CD14-positive monocyte (primary cell): Measurements from ENCODE around the gene ALKBH1. TPM values are rescaled to one million over a fixed set of nuclear protein-coding genes. Genes with fewer than 3 reads are reported as not detected.

Experiments
- DNase-seq, 3 donors: peaks; one replicate each; pipeline ENCODE4 v3.0.0-alpha.2; 2011 to 2022
- H2AFZ ChIP-seq: 2 replicates; pipeline ENCODE4 v1.6.0; 2012; ENCODE audit warnings: mild to moderate bottlenecking, low read depth, low read length, inconsistent platforms; ENCODE audit not compliant: insufficient read depth, poor library complexity, severe bottlenecking
- H3K27ac ChIP-seq, 2 donors: 1 replicate in 1 of 2; 2 replicates in 1 of 2; pipeline ENCODE4 v1.5.1; 2012 to 2013; ENCODE audit warnings: low read length in 2 of 2, control low read depth in 1 of 2, inconsistent platforms in 1 of 2, low read depth in 1 of 2, mild to moderate bottlenecking in 1 of 2
- H3K27me3 ChIP-seq, 2 donors: one replicate each; pipeline versions ENCODE4 v1.6.0 to v1.6.1; 2011 to 2013; ENCODE audit warnings: low read length in 2 of 2; ENCODE audit not compliant: control insufficient read depth in 2 of 2, insufficient read depth in 2 of 2
- H3K36me3 ChIP-seq, 2 donors: replicated peaks in 1 of 2; 1 replicate in 1 of 2; 2 replicates in 1 of 2; pipeline versions ENCODE4 v1.5.1 to v1.6.1; 2012 to 2013; ENCODE audit warnings: low read length in 2 of 2, control low read depth in 1 of 2, inconsistent platforms in 1 of 2, mild to moderate bottlenecking in 1 of 2; ENCODE audit not compliant: insufficient read depth in 2 of 2, control insufficient read depth in 1 of 2
- H3K4me1 ChIP-seq, 2 donors: 1 replicate in 1 of 2; 2 replicates in 1 of 2; pipeline versions ENCODE4 v1.5.1 to v1.6.1; 2012 to 2013; ENCODE audit warnings: low read length in 2 of 2, control low read depth in 1 of 2, inconsistent platforms in 1 of 2, mild to moderate bottlenecking in 1 of 2, moderate library complexity in 1 of 2; ENCODE audit not compliant: insufficient read depth in 2 of 2, control insufficient read depth in 1 of 2
- H3K4me2 ChIP-seq: replicated peaks from 2 replicates; pipeline ENCODE3; 2012; ENCODE audit warnings: low read length, moderate library complexity, mild to moderate bottlenecking; ENCODE audit not compliant: poor library complexity, severe bottlenecking; ENCODE audit errors: extremely low read depth
- H3K4me3 ChIP-seq, 3 experiments: fragments of 200-600 bp in 1 of 3; sonication (generic) in 1 of 3; replicated peaks in 1 of 3; 1 replicate in 2 of 3; 2 replicates in 1 of 3; pipeline ENCODE4 v1.5.1; 2011 to 2013; ENCODE audit warnings: low read length in 3 of 3, mild to moderate bottlenecking in 3 of 3, control low read depth in 2 of 3, low read depth in 2 of 3, inconsistent platforms in 1 of 3, moderate library complexity in 1 of 3
- H3K79me2 ChIP-seq: 2 replicates; pipeline ENCODE4 v1.6.0; 2012; ENCODE audit warnings: mild to moderate bottlenecking, control low read depth, inconsistent platforms, low read length, moderate library complexity; ENCODE audit not compliant: insufficient read depth
- H3K9ac ChIP-seq: 2 replicates; pipeline ENCODE4 v1.6.0; 2017; ENCODE audit warnings: low read length, mild to moderate bottlenecking; ENCODE audit not compliant: insufficient read depth, poor library complexity, severe bottlenecking
- H3K9me3 ChIP-seq, 2 donors: replicated peaks in 1 of 2; 1 replicate in 1 of 2; 2 replicates in 1 of 2; pipeline versions ENCODE4 v1.5.1 to v1.6.1; 2012 to 2013; ENCODE audit warnings: low read length in 2 of 2, control low read depth in 1 of 2; ENCODE audit not compliant: control insufficient read depth in 1 of 2, insufficient read depth in 1 of 2
- H4K20me1 ChIP-seq: 2 replicates; pipeline ENCODE4 v1.6.0; 2012; ENCODE audit warnings: mild to moderate bottlenecking, low read length, control low read depth, moderate library complexity; ENCODE audit not compliant: insufficient read depth
- H3K27ac Mint-ChIP-seq, 7 donors: one replicate each; pipeline ENCODE4 v1.8.0; 2020; ENCODE audit warnings: mild to moderate bottlenecking in 7 of 7, mixed read lengths in 7 of 7, moderate library complexity in 6 of 7, inconsistent platforms in 2 of 7
- H3K27me3 Mint-ChIP-seq, 3 donors: one replicate each; pipeline ENCODE4 v1.8.0; 2021 to 2022; ENCODE audit warnings: low read depth in 3 of 3, mild to moderate bottlenecking in 3 of 3, mixed read lengths in 3 of 3, moderate library complexity in 3 of 3, inconsistent platforms in 1 of 3
- H3K36me3 Mint-ChIP-seq, 2 donors: one replicate each; pipeline ENCODE4 v1.8.0; 2020; ENCODE audit warnings: mixed read lengths in 2 of 2, inconsistent platforms in 1 of 2, mild to moderate bottlenecking in 1 of 2
- H3K4me1 Mint-ChIP-seq: one replicate; pipeline ENCODE4 v1.8.0; 2020; ENCODE audit warnings: mild to moderate bottlenecking, mixed read lengths
- H3K4me3 Mint-ChIP-seq, 2 donors: one replicate each; pipeline ENCODE4 v1.8.0; 2020; ENCODE audit warnings: mild to moderate bottlenecking in 2 of 2, mixed read lengths in 2 of 2, moderate library complexity in 1 of 2
- H3K9me3 Mint-ChIP-seq, 7 donors: one replicate each; pipeline ENCODE4 v1.8.0; 2020 to 2022; ENCODE audit warnings: mixed read lengths in 7 of 7, mild to moderate bottlenecking in 6 of 7, moderate library complexity in 6 of 7, inconsistent platforms in 2 of 7
- CTCF ChIP-seq: fragments of 200-600 bp; IDR thresholded peaks from one replicate; pipeline ENCODE4 v1.8.0; 2022; ENCODE audit warnings: antibody characterized with exemption, mild to moderate bottlenecking
- WGBS: methylation state at CpG from one replicate; pipeline ENCODE4 v1.1.5; 2013; ENCODE audit warnings: missing lambda C conversion rate; ENCODE audit not compliant: insufficient coverage; 5-methylcytosine and 5-hydroxymethylcytosine counted together
- intact Hi-C, 2 donors: fragments of 100-400 bp; cut with micrococcal nuclease; formaldehyde crosslinking; loops; one replicate each; pipeline versions ENCODE4 v1.15.0 to v1.15.1; 2023
- polyA plus RNA-seq, 3 donors: library from polyadenylated mRNA; depleted of rRNA in 1 of 3; unstranded in 2 of 3; stranded (reverse) in 1 of 3; fragments of 300-500 nt in 2 of 3; fragments of >200 nt in 1 of 3; fragmentation: Illumina TruSeq in 2 of 3; gene quantifications; 1 replicate in 2 of 3; 2 replicates in 1 of 3; pipeline ENCODE4 v1.2.3, GENCODE V29; 2012 to 2021

ALKBH1 gene
- polyA plus RNA-seq, 3 donors: 3.4 to 4.5 (median 4.2) TPM

- H3K27ac ChIP-seq: no peak overlapping the region
- Mint-ChIP-seq H3K9me3 (peaks cover 14 to 29% (median 23%) of the 10 kb centered on the region in 7 donors), H3K36me3 (peaks cover 0 to 3% of the 10 kb centered on the region in 2 donors), H3K4me1 (peaks cover 2% of the 10 kb centered on the region), H3K4me3 (no peak overlapping the region), H3K27ac (no peak overlapping the region), H3K27me3 (peaks cover 0 to 2% (median 1%) of the 10 kb centered on the region in 3 donors)
- no peak for DNase-seq
- intact Hi-C loops: no loop called here
- no peaks in the 10 kb centered on the region for H4K20me1 ChIP-seq
- no peak overlapping the region for H3K4me3 ChIP-seq
- H3K9me3 ChIP-seq: peaks cover 0 to 4% of the 10 kb centered on the region in 2 donors
- no peaks in the 10 kb centered on the region for H3K4me1 ChIP-seq
- 29% methylated on average over 1 of the region's 2 CpGs for WGBS
- no peak overlapping the region for H3K9ac ChIP-seq
- H3K27me3 ChIP-seq: no peaks in the 10 kb centered on the region
- no peaks in the 10 kb centered on the region for H3K79me2 ChIP-seq
- no peaks in the 10 kb centered on the region for H3K36me3 ChIP-seq
- H2AFZ ChIP-seq: no peak overlapping the region
- TF ChIP-seq CTCF: no peak
- H3K4me2 ChIP-seq: no peak overlapping the region
Measured at GRCh38 chr14:77630111-77630510, 77.7 kb downstream of the ALKBH1 start.

- Mint-ChIP-seq H3K27ac (no peak overlapping the region), H3K4me1 (peaks cover 4% of the 10 kb centered on the region), H3K4me3 (no peak overlapping the region), H3K9me3 (peaks cover 0 to 11% (median 6%) of the 10 kb centered on the region in 7 donors), H3K36me3 (no peaks in the 10 kb centered on the region), H3K27me3 (no peaks in the 10 kb centered on the region)
- Histone ChIP-seq H3K9ac (no peak overlapping the region), H3K4me2 (no peak overlapping the region), H3K9me3 (no peaks in the 10 kb centered on the region), H4K20me1 (no peaks in the 10 kb centered on the region), H3K4me3 (no peak overlapping the region), H3K4me1 (no peaks in the 10 kb centered on the region), H2AFZ (no peak overlapping the region), H3K27me3 (no peaks in the 10 kb centered on the region), H3K27ac (no peak overlapping the region), H3K79me2 (no peaks in the 10 kb centered on the region), H3K36me3 (no peaks in the 10 kb centered on the region)
- DNase-seq: no peak
- intact Hi-C loops: no loop called here
- no peak for TF ChIP-seq CTCF
- no CpG with 5 or more reads among the region's 3 CpGs for whole genome bisulfite sequencing
Measured at GRCh38 chr14:77625360-77625759, 82.5 kb downstream of the ALKBH1 start.
